Endothelial cell of umbilical vein (primary cell): ENCODE results near the gene DOCK1. TPM values are rescaled to one million over a fixed set of nuclear protein-coding genes. Genes with fewer than 3 reads are reported as not detected.

Experiments used
- BruUV-seq: library from RNA; stranded (reverse); fragments of 400-500 nt; replicated peaks from 2 replicates; lab custom pipeline; 2021; lab: Mats Ljungman, UMichigan
- CTCF ChIA-PET: fragments of 300-600, 350-600 bp; sonication (Branson Sonifier 250); formaldehyde crosslinking; loops from one replicate; lab custom pipeline; 2021; ENCODE audit warnings: antibody characterized with exemption, inconsistent platforms; lab: Charles Lee
- POLR2A ChIA-PET: fragments of 300-600, 350-600 bp; sonication (Branson Sonifier 250); formaldehyde crosslinking; loops from one replicate; lab custom pipeline; 2021; ENCODE audit warnings: antibody characterized with exemption, inconsistent platforms; lab: Charles Lee
- DNase-seq: peaks from one replicate; pipeline ENCODE4 v3.0.0-alpha.2; 2011; ENCODE audit warnings: low read depth, low spot score
- FAIRE-seq: peaks from 2 replicates; lab custom pipeline; 2011; peaks lifted over from hg19 to GRCh38; lab: Jason Lieb, UNC
- H2AFZ ChIP-seq: 2 replicates; pipeline ENCODE4 v1.6.0; 2012; ENCODE audit warnings: low read depth, low read length, control low read depth, inconsistent platforms
- H3K27ac ChIP-seq: 2 replicates; pipeline ENCODE4 v1.5.1; 2011; ENCODE audit warnings: low read depth, mild to moderate bottlenecking, control low read depth, low read length, moderate library complexity; ENCODE audit not compliant: insufficient read depth
- H3K27me3 ChIP-seq, 2 experiments: 2 replicates each; pipeline versions ENCODE4 v1.6.0 to v1.6.1; 2011; ENCODE audit warnings: low read length in 2 of 2, mixed read lengths in 1 of 2; ENCODE audit not compliant: control insufficient read depth in 2 of 2, insufficient read depth in 2 of 2
- H3K36me3 ChIP-seq, 2 experiments: 2 replicates in 1 of 2; 3 replicates in 1 of 2; pipeline ENCODE4 v1.5.1; 2011; ENCODE audit warnings: low read length in 2 of 2, mild to moderate bottlenecking in 1 of 2, moderate library complexity in 1 of 2; ENCODE audit not compliant: control insufficient read depth in 2 of 2, insufficient read depth in 2 of 2; ENCODE audit errors: extremely low read depth in 1 of 2
- H3K4me1 ChIP-seq: 3 replicates; pipeline ENCODE4 v1.5.1; 2011; ENCODE audit warnings: mild to moderate bottlenecking, low read length; ENCODE audit not compliant: control insufficient read depth, insufficient read depth; ENCODE audit errors: extremely low read depth
- H3K4me2 ChIP-seq: 2 replicates; pipeline ENCODE4 v1.6.1; 2011; ENCODE audit warnings: low read length, control low read depth, mixed read lengths; ENCODE audit not compliant: insufficient read depth
- H3K4me3 ChIP-seq, 3 experiments: fragments of 200-600 bp in 1 of 3; sonication (generic), shearing (Covaris generic) in 1 of 3; replicated peaks in 1 of 3; 2 replicates each; pipeline ENCODE4 v1.5.1; 2011 to 2016; ENCODE audit warnings: control low read depth in 3 of 3, low read length in 3 of 3, mild to moderate bottlenecking in 2 of 3, inconsistent platforms in 1 of 3, low read depth in 1 of 3, moderate library complexity in 1 of 3; ENCODE audit not compliant: insufficient read depth in 1 of 3
- H3K79me2 ChIP-seq: 2 replicates; pipeline ENCODE4 v1.6.0; 2012; ENCODE audit warnings: low read length, inconsistent platforms; ENCODE audit not compliant: control insufficient read depth, insufficient read depth
- H3K9ac ChIP-seq: replicated peaks from 2 replicates; pipeline ENCODE3; 2011; ENCODE audit warnings: low read length, control low read depth; ENCODE audit not compliant: insufficient read depth; ENCODE audit errors: extremely low read depth
- H3K9me1 ChIP-seq: replicated peaks from 3 replicates; pipeline ENCODE4 v1.6.0; 2011; ENCODE audit warnings: mild to moderate bottlenecking, low read length; ENCODE audit not compliant: control insufficient read depth, insufficient read depth; ENCODE audit errors: extremely low read depth
- H3K9me3 ChIP-seq: replicated peaks from 2 replicates; pipeline ENCODE4 v1.5.1; 2012; ENCODE audit warnings: low read length, inconsistent platforms; ENCODE audit not compliant: control insufficient read depth, insufficient read depth
- H4K20me1 ChIP-seq: replicated peaks from 2 replicates; pipeline ENCODE3; 2011; ENCODE audit warnings: mild to moderate bottlenecking, low read length; ENCODE audit not compliant: control insufficient read depth, insufficient read depth; ENCODE audit errors: extremely low read depth
- CTCF ChIP-seq, 2 donors: IDR thresholded peaks; 1 replicate in 1 of 2; 2 replicates in 1 of 2; pipeline ENCODE4 v1.5.1; 2011; ENCODE audit warnings: low read length in 2 of 2, mild to moderate bottlenecking in 2 of 2, moderate library complexity in 2 of 2, control low read depth in 1 of 2, inconsistent platforms in 1 of 2, low read depth in 1 of 2; ENCODE audit not compliant: insufficient read depth in 1 of 2; ENCODE audit errors: extremely low read depth in 1 of 2
- EZH2 ChIP-seq: IDR thresholded peaks from 2 replicates; pipeline ENCODE4 v1.6.1; 2012; ENCODE audit warnings: borderline replicate concordance, low read depth, mild to moderate bottlenecking, moderate library complexity, low read length, inconsistent platforms; ENCODE audit not compliant: severe bottlenecking
- FOS ChIP-seq: IDR thresholded peaks from 2 replicates; pipeline ENCODE4 v1.6.1; 2011; ENCODE audit warnings: mild to moderate bottlenecking, low read length, moderate library complexity, borderline replicate concordance; ENCODE audit not compliant: insufficient read depth
- GATA2 ChIP-seq: IDR thresholded peaks from 2 replicates; pipeline ENCODE4 v1.7.0; 2011; ENCODE audit warnings: low read depth, mild to moderate bottlenecking, moderate library complexity, mixed read lengths, low read length; ENCODE audit not compliant: insufficient read length, insufficient read depth
- JUN ChIP-seq: IDR thresholded peaks from 2 replicates; pipeline ENCODE4 v1.6.1; 2011; ENCODE audit warnings: borderline replicate concordance, low read depth; ENCODE audit not compliant: insufficient read length, insufficient read depth
- MAX ChIP-seq: IDR thresholded peaks from 2 replicates; pipeline ENCODE4 v1.6.1; 2011; ENCODE audit not compliant: insufficient read depth, insufficient read length
- MYC ChIP-seq: IDR thresholded peaks from one replicate; pipeline ENCODE4 v1.6.1; 2011; ENCODE audit warnings: mild to moderate bottlenecking, low read depth, low read length
- POLR2A ChIP-seq: IDR thresholded peaks from 2 replicates; pipeline ENCODE4 v1.6.1; 2012; ENCODE audit warnings: low read depth, mild to moderate bottlenecking, control low read depth, low read length
- POLR2AphosphoS5 ChIP-seq: IDR thresholded peaks from 2 replicates; pipeline ENCODE4 v1.6.1; 2012; ENCODE audit warnings: low read depth, mild to moderate bottlenecking, control low read depth, low read length, moderate library complexity; ENCODE audit not compliant: insufficient read depth
- dilution Hi-C: fragments of 300-500 bp; cut with MboI; formaldehyde crosslinking; loops from one replicate; pipeline ENCODE4 v1.15.0; 2019; ENCODE audit warnings: low sequenced_read_pairs; ENCODE audit not compliant: extremely low pct_ligation_motif_present
- intact Hi-C: fragments of 100-400 bp; cut with micrococcal nuclease; formaldehyde crosslinking; loops from one replicate; pipeline ENCODE4 v1.10.0; 2022
- polyA plus RNA-seq, 4 experiments: library from polyadenylated mRNA; depleted of rRNA in 3 of 4; stranded (reverse) in 3 of 4; unstranded in 1 of 4; fragments of >200 nt; gene quantifications; 2 replicates each; pipeline versions ENCODE4 v1.2.1 to v1.2.3, GENCODE V29; 2011 to 2012; ENCODE audit warnings: missing spikeins in 1 of 4
- total RNA-seq: library from RNA; stranded (reverse); gene quantifications from 2 replicates; pipeline ENCODE4 v1.2.3, GENCODE V29; 2021

Gene DOCK1
- total and polyA plus RNA-seq, 2 donors (not counting 3 experiments of a cell fraction or from before 2014, with no cell fraction given): 22.5 to 83.1 TPM

GRCh38 chr10:127398971-127399365, 493.7 kb downstream of the DOCK1 start:
- CTCF ChIA-PET: no interaction called here
- Histone ChIP-seq H3K9ac (no peak overlapping the region), H3K27me3 (no peaks in the 10 kb centered on the region), H3K4me3 (no peak overlapping the region), H3K4me2 (no peak overlapping the region), H2AFZ (no peak overlapping the region), H3K9me3 (no peaks in the 10 kb centered on the region), H3K9me1 (no peaks in the 10 kb centered on the region), H3K4me1 (no peaks in the 10 kb centered on the region), H4K20me1 (no peaks in the 10 kb centered on the region), H3K79me2 (no peaks in the 10 kb centered on the region), H3K27ac (no peak overlapping the region), H3K36me3 (no peaks in the 10 kb centered on the region)
- DNase-seq (no peak), FAIRE-seq (no peak)
- BruUV-seq: no TSS peak
- POLR2A ChIA-PET: no interaction called here
- TF ChIP-seq POLR2A: no peak
- no peak for TF ChIP-seq JUN
- TF ChIP-seq MAX: no peak
- no peak for TF ChIP-seq MYC
- TF ChIP-seq EZH2: no peak
- TF ChIP-seq FOS: no peak
- TF ChIP-seq GATA2: no peak
- no peak for TF ChIP-seq CTCF (IDR thresholded peaks at IDR 0.05; ENCODE audit: extremely low read depth in 1 of 2, insufficient read depth in 1 of 2, low read depth in 1 of 2, low read length in 2 of 2)
- no peak for TF ChIP-seq POLR2AphosphoS5
- intact Hi-C loops: no loop called here
- dilution Hi-C loops: no loop called here
